ENCODE data around the gene FRG2.
"Not testable (repeated sequence)": the region's sequence is repeated elsewhere in the genome, so short reads cannot be mapped to it uniquely, and the experiment has no call there.

Gene FRG2

DNA sequence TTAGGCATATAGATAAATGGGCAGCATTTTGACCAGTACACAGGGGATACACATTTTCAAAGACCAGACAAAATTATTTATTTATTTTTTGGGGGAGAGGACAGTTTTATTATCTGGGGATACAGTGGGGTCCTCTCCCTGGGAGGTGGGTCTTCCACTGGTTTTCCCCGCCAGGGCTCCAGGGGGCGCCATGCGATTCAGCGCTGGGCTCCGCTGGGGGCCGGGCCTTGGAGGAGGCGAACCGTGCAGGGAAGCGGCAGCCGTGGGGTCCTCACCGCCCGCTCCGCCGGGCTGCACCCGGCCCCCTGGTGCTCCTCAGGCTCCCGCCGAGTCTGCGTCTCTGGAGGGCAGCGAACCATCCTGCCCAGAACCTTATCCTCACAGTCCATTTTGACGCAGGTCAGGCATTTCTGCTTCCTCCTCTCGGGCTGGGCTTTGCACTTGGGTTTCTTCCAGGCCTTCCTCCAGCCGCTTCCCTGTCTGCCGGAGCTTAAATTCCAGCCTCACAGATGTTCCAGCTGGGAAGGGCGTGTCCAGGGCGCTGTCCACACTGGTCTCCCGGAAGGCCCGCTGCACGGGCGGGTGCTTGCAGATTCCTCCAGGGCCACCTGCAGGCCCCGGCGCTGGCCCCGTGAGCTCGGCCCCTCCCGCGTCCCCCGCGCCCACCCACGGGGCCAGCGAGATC is 10.8 kb upstream of the FRG2 start:
- not testable (repeated sequence) for H4K91ac ChIP-seq (ENCODE audit: low read depth, low read length, poor library complexity); DNase-seq (ENCODE audit: low spot score); H4K8ac ChIP-seq (ENCODE audit: low read depth, low read length); H3K4ac ChIP-seq (ENCODE audit: low read length); H3K4me3 ChIP-seq (ENCODE audit: low read length in 2 of 2); H3K9ac ChIP-seq (ENCODE audit: low read depth, low read length, poor library complexity); H2AK5ac ChIP-seq (ENCODE audit: low read depth, low read length); H2BK15ac ChIP-seq (ENCODE audit: low read length); H3K4me2 ChIP-seq (ENCODE audit: insufficient read depth, low read length, poor library complexity, severe bottlenecking); H3K9me3 ChIP-seq (replicated peaks in 1 of 2; ENCODE audit: control insufficient read depth in 2 of 2, insufficient read depth in 1 of 2, low read depth in 1 of 2, low read length in 2 of 2); H3K27ac ChIP-seq (replicated peaks; ENCODE audit: low read length); H3K14ac ChIP-seq (ENCODE audit: low read length); H2AFZ ChIP-seq (ENCODE audit: low read length); H3K23ac ChIP-seq (ENCODE audit: low read depth, low read length, poor library complexity); H3K27me3 ChIP-seq (ENCODE audit: control insufficient read depth in 3 of 3, insufficient read depth in 3 of 3, low read depth in 1 of 3, low read length in 3 of 3); H2BK12ac ChIP-seq (ENCODE audit: low read length); H2BK5ac ChIP-seq (ENCODE audit: low read length); H3K18ac ChIP-seq (ENCODE audit: low read length); H2BK120ac ChIP-seq (ENCODE audit: low read depth, low read length); H3K4me1 ChIP-seq (ENCODE audit: control insufficient read depth in 2 of 2, insufficient read depth in 1 of 2, low read depth in 1 of 2, low read length in 2 of 2); H3K79me1 ChIP-seq (ENCODE audit: low read depth, low read length); H3K36me3 ChIP-seq (replicated peaks in 1 of 2; ENCODE audit: control insufficient read depth in 2 of 2, insufficient read depth in 2 of 2, low read length in 2 of 2)
- WGBS, 2 donors (ENCODE audit: extremely low coverage in 2 of 2, insufficient read length in 2 of 2, insufficient replicate concordance in 1 of 2) = no CpG with 5 or more reads among the region's 39 CpGs

DNA sequence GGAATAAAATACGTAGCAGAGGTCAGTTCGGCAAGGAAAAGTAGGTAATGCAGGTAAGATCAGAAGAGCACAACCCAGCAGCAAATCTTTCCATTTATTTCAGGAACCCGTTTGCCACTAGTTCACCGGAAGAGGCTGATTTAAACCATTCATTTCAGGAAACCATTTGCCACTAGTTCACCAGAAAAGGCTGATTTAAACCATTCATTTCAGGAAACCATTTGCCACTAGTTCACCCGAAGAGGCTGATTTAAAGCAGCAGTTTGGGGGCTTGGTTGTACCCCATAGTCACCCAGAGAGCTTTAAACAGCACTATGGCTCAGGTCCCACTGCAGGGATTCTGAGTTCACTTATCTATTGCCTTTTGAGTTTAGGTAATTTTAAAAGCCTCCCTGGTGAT is 4.2 kb upstream of the FRG2 start:
- H4K91ac ChIP-seq (ENCODE audit: low read depth, low read length, poor library complexity); H2BK15ac ChIP-seq (ENCODE audit: low read length); H3K18ac ChIP-seq (ENCODE audit: low read length); H3K4me2 ChIP-seq (ENCODE audit: insufficient read depth, low read length, poor library complexity, severe bottlenecking); H2AK5ac ChIP-seq (ENCODE audit: low read depth, low read length); H3K14ac ChIP-seq (ENCODE audit: low read length); H2AFZ ChIP-seq (ENCODE audit: low read length); H3K79me1 ChIP-seq (ENCODE audit: low read depth, low read length); H3K9ac ChIP-seq (ENCODE audit: low read depth, low read length, poor library complexity); H3K27me3 ChIP-seq (ENCODE audit: control insufficient read depth in 3 of 3, insufficient read depth in 3 of 3, low read depth in 1 of 3, low read length in 3 of 3); H3K27ac ChIP-seq (replicated peaks; ENCODE audit: low read length); H3K23ac ChIP-seq (ENCODE audit: low read depth, low read length, poor library complexity); H2BK120ac ChIP-seq (ENCODE audit: low read depth, low read length); DNase-seq (ENCODE audit: low spot score); H3K4me1 ChIP-seq (ENCODE audit: control insufficient read depth in 2 of 2, insufficient read depth in 1 of 2, low read depth in 1 of 2, low read length in 2 of 2); H3K36me3 ChIP-seq (replicated peaks in 1 of 2; ENCODE audit: control insufficient read depth in 2 of 2, insufficient read depth in 2 of 2, low read length in 2 of 2); H2BK12ac ChIP-seq (ENCODE audit: low read length); H3K4me3 ChIP-seq (ENCODE audit: low read length in 2 of 2); H4K8ac ChIP-seq (ENCODE audit: low read depth, low read length); H3K9me3 ChIP-seq (replicated peaks in 1 of 2; ENCODE audit: control insufficient read depth in 2 of 2, insufficient read depth in 1 of 2, low read depth in 1 of 2, low read length in 2 of 2); H3K4ac ChIP-seq (ENCODE audit: low read length); H2BK5ac ChIP-seq (ENCODE audit: low read length): not testable (repeated sequence)
- WGBS, 2 donors (ENCODE audit: extremely low coverage in 2 of 2, insufficient read length in 2 of 2, insufficient replicate concordance in 1 of 2) = no CpG with 5 or more reads among the region's 5 CpGs

DNA sequence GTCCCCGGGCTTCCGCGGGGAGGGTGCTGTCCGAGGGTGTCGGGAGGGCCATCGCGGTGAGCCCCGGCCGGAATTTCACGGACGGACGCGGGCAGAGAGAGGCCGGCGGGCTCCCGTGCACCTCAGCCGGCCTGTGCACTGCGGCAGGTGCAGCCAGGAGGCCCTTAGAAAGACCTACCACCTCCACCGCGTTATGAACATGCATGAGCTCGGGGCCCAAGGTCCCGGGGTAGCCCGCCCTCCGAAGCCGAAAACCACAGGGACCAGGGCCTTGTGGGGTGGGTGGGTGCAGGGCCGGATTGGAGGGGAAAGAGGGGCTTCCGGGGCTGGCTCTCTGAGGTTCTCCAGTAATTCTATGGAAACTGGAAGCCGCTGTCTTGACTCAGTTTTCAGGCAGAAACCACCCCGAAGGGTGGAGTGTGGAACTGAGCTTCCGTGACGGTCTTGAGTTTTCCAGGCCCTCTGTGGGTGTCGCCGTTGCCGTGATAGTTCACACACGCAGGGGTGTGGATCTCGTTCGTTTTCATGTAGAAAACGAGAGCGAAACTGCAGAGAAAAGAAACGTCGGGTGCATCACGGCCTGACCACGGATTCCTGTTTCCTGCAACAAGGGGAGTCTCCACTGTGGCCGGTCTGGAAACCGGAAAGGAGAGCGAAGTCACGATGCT is 4.3 kb downstream of the FRG2 start:
- not testable (repeated sequence) for H3K27ac ChIP-seq (replicated peaks; ENCODE audit: low read length); H2BK120ac ChIP-seq (ENCODE audit: low read depth, low read length); H4K91ac ChIP-seq (ENCODE audit: low read depth, low read length, poor library complexity); H3K9ac ChIP-seq (ENCODE audit: low read depth, low read length, poor library complexity); H3K4me1 ChIP-seq (ENCODE audit: control insufficient read depth in 2 of 2, insufficient read depth in 1 of 2, low read depth in 1 of 2, low read length in 2 of 2); H2BK5ac ChIP-seq (ENCODE audit: low read length); H3K36me3 ChIP-seq (replicated peaks in 1 of 2; ENCODE audit: control insufficient read depth in 2 of 2, insufficient read depth in 2 of 2, low read length in 2 of 2); H2AK5ac ChIP-seq (ENCODE audit: low read depth, low read length); H3K4me3 ChIP-seq (ENCODE audit: low read length in 2 of 2); H4K8ac ChIP-seq (ENCODE audit: low read depth, low read length); DNase-seq (ENCODE audit: low spot score); H3K9me3 ChIP-seq (replicated peaks in 1 of 2; ENCODE audit: control insufficient read depth in 2 of 2, insufficient read depth in 1 of 2, low read depth in 1 of 2, low read length in 2 of 2); H3K4ac ChIP-seq (ENCODE audit: low read length); H2BK15ac ChIP-seq (ENCODE audit: low read length); H3K79me1 ChIP-seq (ENCODE audit: low read depth, low read length); H3K14ac ChIP-seq (ENCODE audit: low read length)
- Histone ChIP-seq H3K27me3 (ENCODE audit: control insufficient read depth in 3 of 3, insufficient read depth in 3 of 3, low read depth in 1 of 3, low read length in 3 of 3) (peaks cover 30 to 45% (median 44%) of the 10 kb centered on the region in 3 experiments), H3K18ac (ENCODE audit: low read length) (peak overlapping the region; percentile 76), H3K4me2 (ENCODE audit: insufficient read depth, low read length, poor library complexity, severe bottlenecking) (peak overlapping the region; percentile 11), H2AFZ (ENCODE audit: low read length) (peak overlapping the region; percentile 69), H2BK12ac (ENCODE audit: low read length) (peak overlapping the region; percentile 73), H3K23ac (ENCODE audit: low read depth, low read length, poor library complexity) (peak overlapping the region; percentile 89)
- no CpG with 5 or more reads among the region's 47 CpGs for WGBS, 2 donors (ENCODE audit: extremely low coverage in 2 of 2, insufficient read length in 2 of 2, insufficient replicate concordance in 1 of 2)

DNA sequence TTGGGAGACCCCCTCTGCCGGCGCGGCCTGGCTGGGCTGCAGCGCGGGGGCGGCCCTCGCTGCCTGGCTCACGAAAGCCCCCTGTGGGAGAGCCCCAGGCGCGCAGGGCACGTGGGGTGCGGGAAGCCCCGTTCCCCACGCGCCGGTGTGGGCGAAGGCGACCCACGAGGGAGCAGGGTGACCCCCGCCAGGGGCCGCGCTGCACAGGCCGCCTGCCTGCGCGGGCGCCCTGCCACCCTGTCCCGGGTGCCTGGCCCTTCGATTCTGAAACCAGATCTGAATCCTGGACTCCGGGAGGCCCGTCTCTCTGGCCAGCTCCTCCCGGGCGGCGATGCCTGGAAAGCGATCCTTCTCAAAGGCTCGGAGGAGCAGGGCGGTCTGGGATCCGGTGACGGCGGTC is 5.1 kb downstream of the FRG2 start:
- H4K8ac ChIP-seq (ENCODE audit: low read depth, low read length); H4K91ac ChIP-seq (ENCODE audit: low read depth, low read length, poor library complexity); H3K27ac ChIP-seq (replicated peaks; ENCODE audit: low read length); H3K36me3 ChIP-seq (replicated peaks in 1 of 2; ENCODE audit: control insufficient read depth in 2 of 2, insufficient read depth in 2 of 2, low read length in 2 of 2); H3K18ac ChIP-seq (ENCODE audit: low read length); H2AK5ac ChIP-seq (ENCODE audit: low read depth, low read length); H2BK120ac ChIP-seq (ENCODE audit: low read depth, low read length); H3K4me1 ChIP-seq (ENCODE audit: control insufficient read depth in 2 of 2, insufficient read depth in 1 of 2, low read depth in 1 of 2, low read length in 2 of 2); H2BK5ac ChIP-seq (ENCODE audit: low read length); H2BK12ac ChIP-seq (ENCODE audit: low read length); H3K14ac ChIP-seq (ENCODE audit: low read length); H3K79me1 ChIP-seq (ENCODE audit: low read depth, low read length); H2BK15ac ChIP-seq (ENCODE audit: low read length); H3K9ac ChIP-seq (ENCODE audit: low read depth, low read length, poor library complexity); H3K4ac ChIP-seq (ENCODE audit: low read length); H3K9me3 ChIP-seq (replicated peaks in 1 of 2; ENCODE audit: control insufficient read depth in 2 of 2, insufficient read depth in 1 of 2, low read depth in 1 of 2, low read length in 2 of 2); H3K4me2 ChIP-seq (ENCODE audit: insufficient read depth, low read length, poor library complexity, severe bottlenecking); DNase-seq (ENCODE audit: low spot score); H2AFZ ChIP-seq (ENCODE audit: low read length); H3K23ac ChIP-seq (ENCODE audit: low read depth, low read length, poor library complexity); H3K4me3 ChIP-seq (ENCODE audit: low read length in 2 of 2): not testable (repeated sequence)
- peaks cover 36 to 52% (median 52%) of the 10 kb centered on the region in 3 experiments for H3K27me3 ChIP-seq (ENCODE audit: control insufficient read depth in 3 of 3, insufficient read depth in 3 of 3, low read depth in 1 of 3, low read length in 3 of 3)
- WGBS, 2 donors (ENCODE audit: extremely low coverage in 2 of 2, insufficient read length in 2 of 2, insufficient replicate concordance in 1 of 2) = no CpG with 5 or more reads among the region's 39 CpGs
